Measurements from ENCODE around the gene VHLL.

The VHLL gene

DNA sequence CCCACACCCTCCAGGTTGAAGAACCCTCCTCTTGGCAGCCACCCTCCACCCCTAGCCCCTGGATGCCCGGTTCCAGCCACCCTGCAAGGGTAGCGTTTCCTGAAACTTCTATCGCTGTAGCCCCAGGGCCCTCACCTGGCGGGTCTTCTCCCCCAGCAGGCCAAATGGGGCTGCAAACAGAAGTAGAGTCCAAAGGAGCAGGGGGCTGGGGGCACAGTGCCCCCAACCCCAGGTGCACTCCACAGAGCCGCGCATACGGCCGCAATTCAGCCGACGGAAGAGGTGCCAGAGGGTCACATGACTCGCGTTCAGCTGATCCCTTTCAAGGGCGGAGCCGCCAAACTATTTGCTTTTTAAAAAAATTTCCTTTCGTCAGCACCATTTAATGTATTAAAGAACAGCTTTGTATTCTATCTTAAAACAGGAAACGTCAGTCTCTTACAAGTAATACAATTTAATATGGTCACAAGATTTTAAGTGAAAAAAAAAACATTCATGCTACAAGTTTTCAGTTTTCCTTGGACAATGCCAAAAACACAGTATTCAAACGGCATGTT is 3.6 kb downstream of the VHLL start, which contains the start of gene GLMP:
Gene GLMP, minus strand, starts transcription at position 289 of the 557 bp plus-strand sequence. Its CDS starts 34 bp downstream, at position 255.
- in situ Hi-C loops (cut with HindIII; ENCODE audit: low pct_ligation_motif_present, low pct_unique_long_range_greater_than_20kb, low sequenced_read_pairs): no loop called here
- peak; percentile 58 for DNase-seq

DNA sequence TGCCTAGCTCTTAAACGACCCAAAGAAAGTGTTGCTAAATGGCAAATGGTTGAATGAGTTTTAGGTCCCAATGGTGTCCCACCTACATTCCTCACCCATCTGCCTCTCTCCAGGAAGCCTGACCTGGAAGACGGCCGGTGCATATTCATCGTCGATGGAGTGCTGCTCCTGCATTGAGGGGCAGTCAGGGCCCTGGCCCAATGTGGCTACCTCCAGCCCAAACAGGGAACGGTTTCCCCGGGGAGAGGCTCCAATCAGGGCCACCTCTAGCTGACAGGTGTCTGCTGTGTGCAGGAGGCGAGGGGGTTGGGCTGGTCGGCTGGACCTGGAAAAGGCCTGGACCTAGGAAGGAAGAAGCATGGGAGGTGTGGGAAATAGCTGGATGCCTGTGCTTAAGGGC is 5.2 kb downstream of the VHLL start:
- in situ Hi-C loops (cut with HindIII; ENCODE audit: low pct_ligation_motif_present, low pct_unique_long_range_greater_than_20kb, low sequenced_read_pairs): no loop called here
- no peak for DNase-seq

DNA sequence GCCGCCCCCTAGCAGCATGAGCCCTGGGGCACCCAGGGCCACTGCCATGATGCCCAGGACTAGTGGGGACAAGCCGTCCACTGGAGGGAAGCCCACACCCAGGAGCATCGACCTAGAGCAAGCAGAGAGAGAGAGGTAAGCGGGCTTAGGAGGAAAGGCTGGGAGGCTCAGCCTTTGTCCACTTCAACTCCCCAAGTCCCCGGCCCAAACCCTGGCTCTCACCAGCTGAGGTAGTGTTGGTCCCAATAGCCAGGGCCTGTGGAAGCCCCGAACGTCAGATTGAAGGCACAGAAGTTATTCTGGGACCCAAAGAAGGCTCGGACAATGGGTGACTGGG is 6.0 kb downstream of the VHLL start:
- no peak for DNase-seq
- in situ Hi-C loops (cut with HindIII; ENCODE audit: low pct_ligation_motif_present, low pct_unique_long_range_greater_than_20kb, low sequenced_read_pairs): no loop called here

DNA sequence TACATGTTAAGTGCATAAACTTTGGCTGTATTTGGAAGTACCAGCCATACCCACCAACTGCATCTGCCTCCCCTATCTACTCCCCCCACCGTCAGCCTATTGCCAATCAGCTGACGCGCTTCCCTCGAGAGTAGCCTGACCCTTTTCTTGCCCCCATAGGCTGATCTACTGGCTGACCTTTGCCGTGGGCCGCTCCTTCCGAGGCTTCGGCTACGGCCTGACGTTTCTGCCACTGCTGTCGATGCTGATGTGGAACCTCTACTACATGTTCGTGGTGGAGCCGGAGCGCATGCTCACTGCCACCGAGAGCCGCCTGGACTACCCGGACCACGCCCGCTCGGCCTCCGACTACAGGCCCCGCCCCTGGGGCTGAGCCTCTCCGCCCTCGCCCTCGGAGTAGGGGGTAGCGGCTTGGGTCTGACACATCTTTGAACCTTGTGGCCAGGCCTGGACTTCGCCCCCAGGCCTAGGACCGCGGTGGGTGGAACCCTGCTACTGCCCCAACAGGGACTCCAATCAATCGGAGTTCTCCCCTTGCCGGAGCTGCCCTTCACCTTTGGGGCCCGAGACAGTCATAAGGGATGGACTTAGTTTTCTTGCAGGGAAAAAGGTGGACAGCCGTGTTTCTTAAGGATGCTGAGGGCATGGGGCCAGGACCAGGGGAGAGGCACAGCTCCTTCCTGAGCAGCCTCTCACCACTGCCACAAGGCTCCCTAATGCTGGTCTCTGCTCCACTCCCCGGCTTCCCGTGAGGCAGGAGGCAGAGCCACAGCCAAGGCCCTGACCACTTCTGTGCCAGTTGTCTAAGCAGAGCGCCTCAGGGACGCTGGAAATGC is 7.7 kb downstream of the VHLL start:
- peak; percentile 87 for DNase-seq
- in situ Hi-C loops (cut with HindIII; ENCODE audit: low pct_ligation_motif_present, low pct_unique_long_range_greater_than_20kb, low sequenced_read_pairs): no loop called here

DNA sequence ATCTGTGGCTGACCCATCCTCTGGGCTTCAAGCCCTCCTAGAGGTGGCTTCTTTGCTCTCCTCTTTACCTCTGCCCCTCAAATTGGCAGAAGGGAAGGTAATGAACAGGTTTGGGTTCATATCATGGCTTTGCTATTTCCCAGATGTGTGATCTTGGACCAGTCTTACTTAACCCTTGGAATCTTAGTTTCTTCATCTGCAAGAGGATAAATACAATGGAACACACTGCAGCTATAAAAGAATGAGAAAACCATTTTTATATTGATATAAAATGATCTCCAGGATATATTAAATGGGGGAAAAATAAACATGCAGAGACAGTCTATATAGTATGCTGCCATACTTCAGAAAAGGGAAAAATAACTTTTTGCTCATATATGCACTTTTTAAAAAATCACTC is 9.2 kb downstream of the VHLL start:
- in situ Hi-C loops (cut with HindIII; ENCODE audit: low pct_ligation_motif_present, low pct_unique_long_range_greater_than_20kb, low sequenced_read_pairs): no loop called here
- DNase-seq: no peak

DNA sequence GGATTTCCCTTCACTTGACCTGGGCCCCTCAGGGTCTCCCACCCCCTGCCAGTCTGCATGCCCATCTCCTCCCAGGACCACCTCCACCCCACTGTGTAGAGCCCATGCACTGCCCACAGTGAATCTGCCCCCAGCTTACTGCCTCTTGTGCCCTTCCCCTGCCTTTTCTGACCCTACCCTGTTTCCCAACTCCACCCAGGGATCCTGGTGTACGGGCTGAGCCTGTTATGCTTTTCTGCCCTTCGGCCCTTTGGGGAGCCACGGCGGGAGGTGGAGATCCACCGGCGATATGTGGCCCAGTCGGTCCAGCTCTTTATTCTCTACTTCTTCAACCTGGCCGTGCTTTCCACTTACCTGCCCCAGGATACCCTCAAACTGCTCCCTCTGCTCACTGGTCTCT is 13.0 kb downstream of the VHLL start:
- DNase-seq: no peak
- in situ Hi-C loops (cut with HindIII; ENCODE audit: low pct_ligation_motif_present, low pct_unique_long_range_greater_than_20kb, low sequenced_read_pairs): no loop called here

DNA sequence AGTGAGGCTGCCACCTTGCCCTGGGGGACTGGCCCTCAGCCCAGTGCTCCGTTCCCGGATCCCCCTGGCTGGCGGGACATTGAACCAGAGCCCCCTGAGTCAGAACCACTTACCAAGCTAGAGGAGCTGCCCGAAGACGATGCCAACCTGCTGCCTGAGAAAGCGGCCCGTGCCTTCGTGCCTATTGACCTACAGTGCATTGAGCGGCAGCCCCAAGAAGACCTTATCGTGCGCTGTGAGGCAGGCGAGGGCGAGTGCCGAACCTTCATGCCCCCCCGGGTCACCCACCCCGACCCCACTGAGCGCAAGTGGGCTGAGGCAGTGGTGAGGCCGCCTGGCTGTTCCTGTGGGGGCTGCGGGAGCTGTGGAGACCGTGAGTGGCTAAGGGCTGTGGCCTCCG is 13.7 kb downstream of the VHLL start:
- DNase-seq: no peak
- in situ Hi-C loops (cut with HindIII; ENCODE audit: low pct_ligation_motif_present, low pct_unique_long_range_greater_than_20kb, low sequenced_read_pairs): no loop called here

DNA sequence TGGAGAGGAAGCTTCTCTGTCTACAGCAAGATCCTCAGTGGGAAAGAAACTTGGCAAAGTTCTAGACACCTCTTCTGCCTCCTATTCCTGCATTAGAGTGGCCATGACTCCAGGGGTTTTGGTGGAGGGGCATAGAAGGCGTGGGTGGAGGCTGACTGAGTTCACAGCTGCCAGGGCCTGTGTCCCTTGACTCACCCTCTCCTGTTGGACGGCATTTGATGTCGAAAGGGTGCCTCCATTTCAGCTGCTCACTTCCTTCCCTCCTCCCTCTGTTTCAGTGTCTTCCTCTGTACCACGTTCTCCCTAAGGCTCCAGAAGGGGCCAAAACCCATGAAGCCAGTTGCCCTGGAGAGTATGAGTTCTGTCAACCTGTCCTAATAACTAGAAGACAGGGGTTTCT is 14.3 kb downstream of the VHLL start:
- in situ Hi-C loops (cut with HindIII; ENCODE audit: low pct_ligation_motif_present, low pct_unique_long_range_greater_than_20kb, low sequenced_read_pairs): no loop called here

DNA sequence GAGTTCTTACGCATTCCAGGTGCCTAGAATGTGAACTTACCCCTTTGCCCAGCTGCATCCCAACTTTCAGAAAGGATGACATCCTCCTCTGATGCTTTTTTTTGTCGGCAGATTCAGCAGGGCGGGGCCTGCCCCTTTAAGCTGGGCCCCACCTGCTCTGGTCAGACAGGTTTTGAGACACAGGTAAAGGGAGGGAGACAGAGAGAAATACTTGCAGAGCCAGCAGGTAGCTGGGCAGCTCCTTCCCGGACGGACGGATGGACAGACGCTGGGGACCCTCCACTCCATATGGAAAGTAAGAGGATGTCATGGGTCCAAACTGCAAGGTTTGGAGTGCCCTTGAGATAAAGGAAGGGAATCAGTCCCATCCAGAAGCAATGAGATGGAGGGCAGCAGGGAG is 15.0 kb downstream of the VHLL start, which contains the start of gene TMEM79:
Gene TMEM79, plus strand, starts transcription at position 214 of the 400 bp plus-strand sequence. CDS start 902 bp downstream, outside the sequence.
- DNase-seq: no peak
- in situ Hi-C loops (cut with HindIII; ENCODE audit: low pct_ligation_motif_present, low pct_unique_long_range_greater_than_20kb, low sequenced_read_pairs): no loop called here

More for the DNA sequence above, 14.3 kb downstream of the VHLL start:
- DNase-seq: no peak

DNA sequence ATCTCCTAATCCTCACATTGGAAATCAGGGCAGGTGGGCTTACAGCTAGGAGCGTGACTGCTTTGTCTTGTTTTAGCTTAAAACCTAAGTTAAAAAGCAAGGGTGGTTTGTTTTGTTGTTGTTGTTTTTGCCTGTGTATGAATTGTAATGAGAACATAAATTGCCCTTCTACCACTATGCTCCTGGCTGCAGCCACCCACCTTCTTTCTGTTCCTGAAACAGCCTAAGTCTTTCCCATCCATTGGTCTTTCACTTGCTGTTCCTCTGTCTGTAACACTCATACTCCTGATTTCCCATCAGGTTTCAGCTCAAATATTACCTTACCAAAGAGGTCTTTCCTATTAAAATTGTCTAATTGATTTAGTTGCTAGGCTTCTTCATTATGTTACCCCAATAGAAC is 15.6 kb downstream of the VHLL start:
- in situ Hi-C loops (cut with HindIII; ENCODE audit: low pct_ligation_motif_present, low pct_unique_long_range_greater_than_20kb, low sequenced_read_pairs): no loop called here
- DNase-seq: no peak

DNA sequence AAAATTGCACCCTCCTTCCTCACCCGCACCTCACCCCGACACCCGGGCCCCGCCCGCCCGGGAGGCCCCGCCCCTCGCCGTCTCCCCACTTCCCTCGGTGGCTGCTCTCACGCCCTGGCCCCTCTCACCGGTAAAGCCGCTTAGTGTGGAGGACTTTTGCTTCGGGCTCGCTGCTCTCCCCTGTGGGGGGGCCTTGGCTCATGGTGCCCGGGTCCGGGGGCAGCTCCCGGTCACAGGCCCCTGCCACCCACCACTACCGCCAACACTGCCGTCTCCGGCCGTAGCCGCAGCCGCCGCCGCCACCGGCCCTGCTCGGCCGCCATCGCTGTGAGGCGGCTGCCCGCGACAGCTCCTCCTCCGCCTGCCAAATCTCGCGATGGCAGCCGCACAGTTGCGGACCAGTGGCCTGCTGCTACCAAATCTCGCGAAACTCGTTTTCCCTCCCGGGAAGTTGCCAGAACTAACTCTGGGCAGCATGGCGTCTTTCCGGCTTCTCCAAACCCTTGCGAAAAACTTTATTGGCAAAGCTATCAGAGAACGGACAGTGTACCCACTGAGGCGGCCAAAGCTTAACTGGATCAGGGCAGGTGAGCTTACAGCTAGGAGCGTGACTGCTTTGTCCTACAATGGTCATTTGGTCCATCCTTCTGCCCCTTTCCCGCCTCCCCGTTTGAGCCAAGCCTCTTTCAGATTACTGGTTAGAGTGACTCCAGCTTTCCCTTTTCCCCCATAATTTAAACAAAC is 16.5 kb downstream of the VHLL start, which contains the start of gene SMG5:
Gene SMG5, minus strand, starts transcription at position 347 of the 744 bp plus-strand sequence. Its CDS starts 145 bp downstream, at position 202.
- DNase-seq: peak; percentile 99
- in situ Hi-C loops (cut with HindIII; ENCODE audit: low pct_ligation_motif_present, low pct_unique_long_range_greater_than_20kb, low sequenced_read_pairs): no loop called here

DNA sequence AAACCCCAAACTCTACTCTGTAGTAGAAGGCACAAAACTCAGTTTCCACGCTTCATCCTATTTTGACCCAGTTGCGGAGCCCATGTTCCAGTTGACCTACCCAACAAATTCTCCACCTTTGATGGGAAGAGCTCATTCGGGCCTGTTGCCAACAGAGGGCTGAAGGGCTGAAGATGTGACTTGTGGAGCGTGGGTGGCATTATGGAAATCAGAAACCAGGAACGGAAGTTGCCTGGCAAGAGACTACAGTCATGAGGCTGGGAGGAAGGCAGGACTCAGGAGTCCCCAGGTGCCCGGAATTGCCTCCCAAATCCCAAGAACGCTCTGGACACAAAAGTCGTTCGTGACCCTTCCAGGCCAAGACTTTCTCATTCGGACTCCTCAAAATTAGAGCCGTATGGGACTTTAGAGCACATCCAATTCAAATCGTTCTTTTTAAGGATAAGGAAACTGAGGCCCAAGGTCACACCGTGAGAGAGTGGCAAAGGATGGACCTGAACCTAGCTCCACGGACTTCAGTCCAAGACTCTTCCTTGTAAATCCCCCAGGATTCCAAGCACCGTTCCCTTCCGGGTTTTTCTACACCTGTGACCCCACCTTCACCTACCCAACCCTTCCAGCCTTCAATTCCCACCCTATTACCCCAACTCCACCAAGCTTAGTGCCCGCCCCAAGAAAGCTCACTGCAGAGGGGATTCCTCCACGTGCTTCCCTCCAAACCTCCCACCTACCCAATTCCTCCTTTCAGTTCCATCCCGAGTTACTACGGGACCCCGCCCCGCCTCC is 17.2 kb downstream of the VHLL start:
- DNase-seq: peak; percentile 50
- in situ Hi-C loops (cut with HindIII; ENCODE audit: low pct_ligation_motif_present, low pct_unique_long_range_greater_than_20kb, low sequenced_read_pairs): no loop called here

DNA sequence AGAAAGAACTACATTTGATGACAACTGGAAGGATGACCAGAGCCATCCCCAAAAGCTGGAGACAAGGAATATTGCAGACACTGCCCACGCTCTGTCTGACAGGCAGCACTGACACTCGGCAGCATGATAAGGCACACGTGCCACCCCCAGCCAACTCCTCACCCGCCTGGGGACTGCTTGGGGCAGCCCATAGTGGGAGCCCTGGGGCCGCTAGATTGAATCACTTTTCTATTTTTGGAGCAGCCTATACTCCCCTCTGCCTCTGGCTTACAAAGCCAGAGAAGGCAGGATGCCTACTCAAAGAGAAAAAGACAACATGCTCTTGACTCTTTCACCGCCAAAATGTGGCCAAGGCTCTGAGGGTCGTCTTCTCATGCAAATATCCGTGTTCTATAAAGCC is 17.8 kb downstream of the VHLL start:
- in situ Hi-C loops (cut with HindIII; ENCODE audit: low pct_ligation_motif_present, low pct_unique_long_range_greater_than_20kb, low sequenced_read_pairs): no loop called here
- DNase-seq: peak; percentile 28

DNA sequence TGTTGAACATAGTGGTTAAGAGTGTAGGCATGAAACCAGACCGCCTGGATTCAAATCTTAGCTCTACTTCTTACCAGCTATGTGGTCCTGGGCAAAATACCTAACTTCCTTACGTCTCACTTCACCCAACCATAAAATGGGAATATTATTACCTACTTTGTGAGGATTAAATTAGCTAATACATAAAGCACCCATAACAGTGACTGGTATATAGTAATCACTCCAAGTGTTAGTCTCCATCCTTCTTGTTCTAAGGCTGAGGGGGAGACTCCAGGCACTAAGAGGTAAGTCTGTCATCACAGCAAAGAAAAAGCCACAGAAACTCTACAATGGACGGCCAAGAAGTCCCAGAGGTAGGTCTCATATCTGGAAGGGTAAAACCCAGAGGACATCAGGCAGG is 19.3 kb downstream of the VHLL start:
- no peak for DNase-seq
- in situ Hi-C loops (cut with HindIII; ENCODE audit: low pct_ligation_motif_present, low pct_unique_long_range_greater_than_20kb, low sequenced_read_pairs): no loop called here

DNA sequence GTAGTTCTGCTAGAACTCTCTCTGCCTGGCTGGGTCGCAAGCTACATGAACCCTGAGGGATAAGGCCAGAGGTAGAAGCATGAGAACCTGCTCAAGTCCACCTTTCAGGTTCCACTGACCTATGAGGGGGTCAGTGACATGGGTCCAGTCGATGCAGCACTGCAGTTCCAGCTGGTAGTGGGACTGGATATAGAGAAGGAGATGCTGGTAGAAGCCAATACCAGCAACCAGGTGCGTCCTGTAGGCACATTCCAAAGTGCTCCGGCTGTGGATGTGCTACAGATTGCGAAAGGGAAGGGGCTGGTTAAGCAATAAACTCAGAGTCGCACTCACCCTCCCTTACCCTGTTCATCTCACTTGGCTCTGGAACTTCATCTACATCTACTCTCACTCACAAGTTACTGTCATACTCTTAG is 22.1 kb downstream of the VHLL start:
- in situ Hi-C loops (cut with HindIII; ENCODE audit: low pct_ligation_motif_present, low pct_unique_long_range_greater_than_20kb, low sequenced_read_pairs): no loop called here
- no peak for DNase-seq

DNA sequence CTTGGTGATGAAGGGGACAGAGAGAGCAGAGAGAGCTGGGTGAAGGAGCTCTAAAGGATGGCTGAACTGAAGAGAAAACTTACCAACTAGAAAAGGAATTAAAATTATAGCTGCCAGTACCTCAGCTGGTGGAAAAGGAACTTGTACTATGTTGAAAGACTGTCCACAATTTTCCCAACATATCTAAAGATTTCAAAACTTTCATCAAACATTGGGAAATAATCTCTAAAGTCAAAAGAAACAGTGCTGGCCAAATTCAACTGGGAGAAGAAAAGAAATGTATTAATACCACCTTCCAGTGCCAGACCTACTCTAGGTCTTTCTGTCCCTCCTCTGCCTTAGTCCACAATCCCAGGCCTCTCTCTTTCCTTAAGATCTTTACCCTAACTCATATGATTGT is 22.6 kb downstream of the VHLL start:
- no peak for DNase-seq
- in situ Hi-C loops (cut with HindIII; ENCODE audit: low pct_ligation_motif_present, low pct_unique_long_range_greater_than_20kb, low sequenced_read_pairs): no loop called here

DNA sequence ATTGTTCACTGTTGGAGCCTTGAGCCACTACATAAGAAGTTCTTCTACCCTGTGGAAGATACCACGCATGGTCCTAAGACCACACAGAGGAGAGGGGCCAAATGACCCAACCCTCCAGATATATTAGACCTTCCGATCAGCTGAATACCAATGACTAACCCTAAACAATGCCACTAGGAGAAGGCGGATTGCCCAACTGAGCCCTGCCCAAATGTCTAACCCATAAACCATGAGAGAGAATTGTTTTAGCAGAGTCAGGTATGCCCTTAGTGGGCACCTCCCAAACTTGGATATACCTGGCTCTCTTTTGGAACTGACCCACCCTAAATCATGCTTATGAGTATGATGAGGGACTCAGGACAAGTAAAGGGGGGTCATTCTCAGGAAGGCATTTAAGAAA is 28.8 kb downstream of the VHLL start:
- DNase-seq: no peak
- in situ Hi-C loops (cut with HindIII; ENCODE audit: low pct_ligation_motif_present, low pct_unique_long_range_greater_than_20kb, low sequenced_read_pairs): no loop called here

DNA sequence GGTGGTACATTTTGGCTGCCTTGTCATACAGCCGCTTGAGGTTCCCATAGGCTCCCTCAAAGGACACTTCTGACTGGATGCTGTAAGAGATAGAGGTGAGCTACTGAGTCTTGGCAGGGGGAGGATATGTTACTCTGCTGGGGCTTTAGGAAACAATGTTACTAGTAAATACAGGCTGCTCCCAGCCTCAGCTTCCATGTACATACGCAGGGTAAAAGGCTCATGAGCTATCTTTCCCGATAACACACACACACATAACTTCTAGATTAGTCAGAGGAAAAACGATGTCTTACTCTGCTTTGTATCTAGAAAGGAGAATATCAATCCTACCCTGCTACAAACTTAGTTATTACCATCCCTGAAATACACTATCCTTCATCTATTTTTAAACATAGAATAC is 30.8 kb downstream of the VHLL start:
- in situ Hi-C loops (cut with HindIII; ENCODE audit: low pct_ligation_motif_present, low pct_unique_long_range_greater_than_20kb, low sequenced_read_pairs): no loop called here
- DNase-seq: no peak

DNA sequence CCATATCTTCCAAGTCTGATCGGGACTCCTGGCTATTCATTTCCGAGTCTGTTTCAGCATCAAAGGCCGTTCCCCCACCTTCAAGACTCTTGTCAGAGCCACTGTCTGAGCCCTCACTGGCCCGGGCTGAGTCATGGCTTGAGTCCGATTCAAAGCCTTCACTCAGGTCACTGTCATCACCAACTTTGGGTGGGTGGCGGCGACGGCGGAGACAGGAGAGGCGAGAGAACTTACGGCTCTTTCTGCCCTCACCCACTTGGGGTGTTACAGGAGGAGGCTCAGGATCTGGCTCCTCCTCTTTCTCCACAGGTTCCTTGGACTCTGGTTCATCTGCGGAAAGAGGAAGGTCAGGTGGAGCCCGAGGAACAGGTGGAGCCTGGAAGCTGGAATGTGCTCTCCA is 33.1 kb downstream of the VHLL start:
- no peak for DNase-seq
- in situ Hi-C loops (cut with HindIII; ENCODE audit: low pct_ligation_motif_present, low pct_unique_long_range_greater_than_20kb, low sequenced_read_pairs): no loop called here
